SH-SY5Y (cell line): Measurements from ENCODE around the gene ERFL.

ENCODE experiments used
- GATA2 ChIP-seq: IDR thresholded peaks from 2 replicates; pipeline ENCODE4 v1.6.1; 2011; ENCODE audit warnings: mild to moderate bottlenecking, low read depth, low read length
- GATA3 ChIP-seq: IDR thresholded peaks from 2 replicates; pipeline ENCODE4 v1.6.1; 2011; ENCODE audit warnings: low read depth, mild to moderate bottlenecking, low read length, moderate library complexity

The ERFL gene

DNA sequence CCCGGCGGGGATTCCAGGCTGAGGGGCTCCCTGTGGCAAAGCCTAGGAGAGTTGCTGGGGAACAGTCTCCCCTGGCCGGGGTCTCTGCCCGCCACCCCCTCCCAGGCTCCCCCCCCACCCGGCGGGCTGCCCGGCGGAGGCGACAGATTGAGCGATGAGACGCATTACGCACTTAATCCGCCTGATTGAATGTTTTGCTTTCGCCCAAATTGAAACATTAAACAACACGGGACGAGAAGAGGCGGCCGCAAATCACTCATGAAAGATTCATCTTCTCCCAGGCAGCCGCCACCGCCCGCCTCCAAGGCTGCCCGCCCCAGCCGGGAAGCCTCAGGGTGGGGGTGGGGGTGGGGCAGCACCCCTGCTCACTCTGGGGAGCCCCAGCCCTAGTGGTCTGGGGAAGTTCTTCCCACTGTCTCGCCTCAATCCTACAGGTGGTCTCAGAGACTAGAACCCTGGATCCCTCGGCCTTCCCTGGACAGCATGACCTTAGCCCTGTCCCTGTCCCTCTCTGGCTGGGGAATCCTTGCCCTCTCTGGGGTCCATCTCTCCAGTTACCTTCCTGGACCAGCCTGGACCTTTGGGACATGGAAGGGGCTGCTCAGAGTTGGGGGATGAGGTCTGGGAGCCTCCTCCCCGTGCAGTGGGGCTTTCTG is 7.6 kb upstream of the ERFL start:
- no peak for TF ChIP-seq GATA3
- TF ChIP-seq GATA2: no peak

DNA sequence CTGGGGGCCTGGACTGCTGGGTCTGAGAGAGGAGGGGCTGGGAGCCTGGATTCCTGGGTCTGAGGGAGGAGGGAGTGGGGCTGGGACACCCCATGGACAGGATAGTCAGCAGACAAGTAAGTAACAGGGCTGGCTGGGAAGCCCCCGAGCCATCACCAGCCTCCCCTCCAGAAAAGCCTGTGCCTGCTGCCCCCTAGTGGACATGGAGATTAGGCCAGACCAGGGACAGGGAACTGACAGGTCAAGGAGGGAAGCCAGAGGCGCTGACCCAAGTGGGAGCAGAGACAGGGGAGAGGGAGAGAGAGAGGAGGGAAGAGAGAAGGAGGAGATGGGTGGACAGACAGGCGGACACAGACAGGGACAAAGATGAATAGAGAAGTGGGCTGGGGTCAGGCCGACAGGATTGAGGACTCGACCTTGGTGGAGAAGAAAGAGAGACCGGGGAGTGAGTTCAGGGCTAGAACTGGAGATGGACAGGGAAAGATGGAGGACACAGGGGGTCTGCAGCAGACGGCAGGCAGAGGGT is 6.7 kb upstream of the ERFL start:
- TF ChIP-seq GATA3: no peak
- no peak for TF ChIP-seq GATA2

DNA sequence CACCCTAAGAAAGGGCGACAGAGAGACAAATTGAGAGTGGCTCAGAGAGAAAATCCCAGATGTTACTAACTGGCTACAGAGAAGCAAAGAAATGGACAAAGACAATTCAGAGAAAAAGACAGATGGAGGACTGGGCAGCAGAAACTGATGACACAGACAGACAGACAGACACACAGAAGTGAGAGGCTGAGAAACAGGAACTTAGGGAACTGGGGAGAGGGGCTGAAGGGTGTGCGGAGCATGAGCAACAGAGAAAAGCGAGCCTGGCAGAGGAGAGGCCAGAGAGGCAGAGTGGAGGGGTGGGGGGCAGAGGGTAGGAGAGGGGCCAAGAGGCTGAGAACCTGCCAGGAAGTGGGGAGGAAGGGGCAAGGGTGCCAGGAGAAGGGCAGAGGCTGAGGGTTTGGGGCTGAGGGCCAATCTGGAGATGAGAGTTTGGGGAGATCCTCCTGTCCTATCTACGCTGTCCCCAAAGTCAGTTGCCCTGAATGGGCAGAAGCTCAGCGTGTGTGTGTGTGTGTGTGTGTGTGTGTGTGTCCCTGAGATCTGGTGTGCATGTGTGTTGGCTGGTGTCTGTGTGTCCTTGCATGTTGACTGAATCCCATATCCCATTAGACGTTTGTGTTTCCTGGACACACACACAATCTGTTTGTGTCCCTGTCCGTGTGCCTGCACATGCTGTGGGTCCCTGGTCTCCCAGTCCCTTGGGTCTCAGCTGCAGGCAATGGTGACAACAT is 5.6 kb upstream of the ERFL start:
- TF ChIP-seq GATA3 (no peak), GATA2 (no peak)

DNA sequence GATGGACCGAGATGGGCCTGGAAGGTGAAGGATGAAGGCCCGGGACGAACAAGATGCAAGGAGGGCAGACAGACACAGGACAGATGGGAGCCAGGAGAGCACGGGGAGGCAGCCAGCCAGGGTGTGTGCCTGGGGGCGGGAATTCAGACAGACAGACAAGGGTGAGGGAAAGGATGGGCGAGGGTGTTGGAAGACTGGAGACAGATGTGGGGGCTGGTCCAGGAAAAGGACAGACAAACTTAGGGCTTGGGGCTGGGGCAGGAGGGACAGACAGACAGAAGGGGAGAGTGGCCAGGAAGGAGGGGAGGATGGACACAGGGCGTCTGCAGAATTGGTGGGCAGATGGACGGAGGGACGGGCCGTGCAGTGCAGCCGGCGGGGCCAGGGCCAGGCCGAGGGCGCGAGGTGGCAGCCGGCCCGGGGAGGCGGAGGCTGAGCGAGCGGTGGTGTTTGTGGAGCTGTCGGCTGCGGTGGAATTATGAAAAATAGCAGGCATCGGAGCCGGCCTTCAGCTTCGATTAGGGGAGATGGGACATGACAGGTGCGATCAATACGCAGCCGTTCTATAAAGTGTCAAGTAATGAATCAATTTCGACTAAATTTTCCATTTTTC is 4.6 kb upstream of the ERFL start:
- TF ChIP-seq GATA3 (no peak), GATA2 (no peak)

DNA sequence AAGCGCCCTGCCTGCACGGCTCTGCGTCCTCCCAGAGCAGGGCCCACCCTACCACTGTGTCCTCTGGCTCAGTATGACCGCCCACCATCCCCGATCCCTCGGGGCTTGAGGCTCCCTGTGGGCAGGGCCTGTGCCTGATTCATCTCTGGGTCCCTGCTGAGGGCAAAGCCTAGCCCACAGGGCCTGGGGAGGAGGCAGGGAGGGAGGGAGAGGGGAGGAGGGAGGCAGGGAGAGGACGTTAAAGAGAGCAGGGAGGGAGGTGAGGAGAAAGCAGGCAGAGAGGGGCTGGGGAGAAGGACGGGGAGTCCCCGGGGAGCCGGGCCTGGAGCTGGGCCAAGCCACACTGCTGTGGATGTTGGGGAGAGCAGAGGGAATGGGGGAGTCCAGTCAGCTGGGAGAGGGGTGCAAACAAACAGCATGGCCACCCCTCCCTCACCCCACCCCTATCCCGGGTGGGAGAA is 4.0 kb upstream of the ERFL start:
- TF ChIP-seq GATA3 (no peak), GATA2 (no peak)

DNA sequence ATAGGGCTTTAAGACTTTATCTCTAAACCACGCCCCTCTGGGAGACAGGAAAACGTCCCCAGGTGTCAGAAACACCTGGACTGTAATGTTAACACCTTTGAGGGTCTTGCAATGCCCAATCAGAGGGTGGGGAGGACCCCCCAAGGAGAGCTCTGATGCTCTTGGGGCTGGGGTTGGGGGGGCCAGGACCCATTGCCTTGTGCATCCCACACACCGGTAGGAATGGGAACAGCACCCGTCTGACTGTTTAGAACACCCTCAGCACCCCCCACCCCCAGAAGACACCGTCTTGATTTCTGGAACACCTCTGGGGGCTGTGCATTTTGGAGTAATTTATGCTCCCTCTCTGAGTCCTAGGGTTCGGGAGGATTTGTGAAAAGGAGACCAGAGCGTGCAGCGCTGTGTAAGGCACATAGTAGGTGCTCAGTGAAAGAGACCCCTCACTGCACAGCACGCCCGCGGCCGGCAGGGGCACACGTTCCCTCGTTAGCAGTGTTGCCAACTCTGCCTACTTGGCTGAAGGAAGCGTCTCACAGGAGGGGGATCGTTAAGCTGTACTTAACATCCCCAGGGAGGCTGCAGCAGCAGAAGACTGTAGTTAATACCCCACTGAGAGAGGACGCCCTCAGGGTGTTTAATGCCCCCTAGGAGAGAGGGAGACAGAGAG is 2.8 kb upstream of the ERFL start:
- TF ChIP-seq GATA3: no peak
- no peak for TF ChIP-seq GATA2

DNA sequence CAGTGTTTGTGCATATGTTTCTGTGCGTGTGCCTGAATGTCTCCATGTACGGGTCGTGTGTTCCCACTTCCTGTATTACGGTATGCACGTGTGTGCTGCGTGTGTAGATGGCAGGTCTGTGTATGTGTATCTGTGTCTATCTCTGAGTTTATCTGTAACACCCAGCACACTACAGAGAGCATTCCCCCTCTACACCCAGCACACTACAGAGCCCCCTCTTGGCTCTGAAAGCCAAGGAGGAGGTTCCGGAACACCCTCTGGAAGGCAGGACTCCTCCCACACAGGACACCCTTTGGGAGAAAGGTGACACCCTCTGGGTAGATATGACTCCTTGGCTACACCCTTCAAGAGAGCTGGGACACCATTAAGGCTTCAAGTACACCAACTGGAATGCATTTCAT is 2.1 kb upstream of the ERFL start:
- TF ChIP-seq GATA2 (no peak), GATA3 (no peak)

DNA sequence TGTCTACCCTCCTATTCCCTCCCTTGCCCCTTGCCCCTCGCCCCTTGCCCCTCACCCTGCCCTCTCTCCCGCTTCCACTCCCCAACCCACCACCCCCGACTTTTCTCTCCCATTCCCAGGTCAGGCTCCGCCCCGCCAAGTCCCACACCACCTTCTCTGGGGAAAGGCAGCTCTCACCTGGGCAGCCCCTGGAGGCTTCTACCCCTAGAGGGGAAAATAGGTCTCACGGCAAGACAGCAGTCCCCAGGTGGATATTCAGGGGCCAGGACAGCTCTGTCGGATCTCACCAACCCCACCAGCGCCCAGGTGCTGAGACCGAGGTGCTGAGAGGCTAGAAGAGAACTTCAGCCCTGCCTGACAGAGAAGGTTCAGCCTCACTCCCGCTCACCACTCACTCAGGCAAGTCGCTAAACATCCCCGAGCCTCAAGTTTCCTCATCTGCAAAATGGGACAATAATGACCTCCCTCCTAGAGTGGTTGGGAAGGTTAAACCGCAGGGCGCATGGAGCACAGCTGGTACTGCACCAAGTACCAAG is 1.4 kb upstream of the ERFL start:
- TF ChIP-seq GATA3: no peak
- no peak for TF ChIP-seq GATA2

DNA sequence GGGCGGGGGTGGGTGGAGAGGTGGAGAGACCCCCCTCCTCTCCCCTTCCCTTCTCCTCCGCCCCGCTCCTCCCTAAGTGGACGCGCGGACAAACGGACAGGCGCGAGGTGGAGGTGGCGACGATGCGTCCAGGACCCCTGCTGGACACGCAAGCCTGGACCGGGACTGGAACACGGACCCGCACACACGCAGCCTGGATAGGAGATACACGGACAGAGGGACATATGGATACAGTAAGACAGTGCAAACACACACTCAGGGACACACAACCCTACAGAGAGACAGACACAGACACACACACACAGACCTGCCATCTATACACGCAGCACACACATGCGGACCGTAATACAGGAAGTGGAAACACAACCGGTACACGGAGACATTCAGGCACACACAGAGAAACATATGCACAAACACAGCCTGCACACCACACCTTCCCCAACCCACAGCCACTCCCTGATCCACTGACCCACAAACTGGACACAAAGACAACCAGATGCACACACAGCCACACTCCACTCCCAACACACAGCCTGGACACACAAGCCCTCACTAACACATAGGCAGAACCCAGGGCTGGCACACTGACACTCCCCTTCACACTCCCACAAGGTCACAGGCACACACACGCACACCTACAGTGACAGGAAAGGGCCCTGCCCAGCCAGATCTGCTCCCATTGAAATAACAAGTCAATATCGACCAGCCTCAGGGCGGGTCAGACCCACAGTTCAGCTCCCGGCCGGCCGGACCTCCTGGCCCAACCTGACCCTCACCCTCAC is 696 bp upstream of the ERFL start:
- no peak for TF ChIP-seq GATA3
- no peak for TF ChIP-seq GATA2

DNA sequence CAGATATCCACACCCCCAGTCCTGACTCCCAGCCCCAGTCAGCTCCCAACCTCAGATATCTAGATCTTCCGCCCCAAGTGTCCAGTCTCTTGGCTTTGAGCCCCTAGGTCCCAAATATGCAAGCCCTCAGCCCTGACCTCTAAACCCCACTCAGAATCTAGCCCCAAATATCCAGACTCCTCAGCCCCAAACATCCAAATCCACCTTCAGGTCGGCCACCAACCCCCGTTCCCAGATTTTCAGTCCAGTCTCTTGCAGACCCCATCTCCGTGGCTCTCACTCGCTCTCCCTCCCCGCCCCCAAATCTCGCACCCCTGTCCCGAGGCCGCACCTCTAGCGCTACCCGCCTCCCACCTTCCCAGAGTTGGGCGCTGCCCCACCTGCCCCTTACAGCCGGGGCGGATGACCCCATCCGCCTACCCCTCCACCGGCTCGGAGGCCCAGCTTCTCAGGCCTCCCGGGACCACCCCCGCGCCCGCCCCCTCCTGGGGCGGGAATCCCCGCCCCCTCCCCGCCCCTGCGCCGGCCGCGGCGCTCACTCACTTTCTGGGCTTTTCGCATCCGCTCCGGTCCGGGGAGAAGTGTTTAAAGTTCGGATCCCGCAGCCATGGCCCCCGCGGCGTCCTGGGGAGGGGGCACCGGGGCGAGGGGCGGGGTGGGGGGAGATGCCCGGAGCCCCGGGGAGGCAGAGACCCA is 604 bp downstream of the ERFL start:
- TF ChIP-seq GATA3 (no peak), GATA2 (no peak)

DNA sequence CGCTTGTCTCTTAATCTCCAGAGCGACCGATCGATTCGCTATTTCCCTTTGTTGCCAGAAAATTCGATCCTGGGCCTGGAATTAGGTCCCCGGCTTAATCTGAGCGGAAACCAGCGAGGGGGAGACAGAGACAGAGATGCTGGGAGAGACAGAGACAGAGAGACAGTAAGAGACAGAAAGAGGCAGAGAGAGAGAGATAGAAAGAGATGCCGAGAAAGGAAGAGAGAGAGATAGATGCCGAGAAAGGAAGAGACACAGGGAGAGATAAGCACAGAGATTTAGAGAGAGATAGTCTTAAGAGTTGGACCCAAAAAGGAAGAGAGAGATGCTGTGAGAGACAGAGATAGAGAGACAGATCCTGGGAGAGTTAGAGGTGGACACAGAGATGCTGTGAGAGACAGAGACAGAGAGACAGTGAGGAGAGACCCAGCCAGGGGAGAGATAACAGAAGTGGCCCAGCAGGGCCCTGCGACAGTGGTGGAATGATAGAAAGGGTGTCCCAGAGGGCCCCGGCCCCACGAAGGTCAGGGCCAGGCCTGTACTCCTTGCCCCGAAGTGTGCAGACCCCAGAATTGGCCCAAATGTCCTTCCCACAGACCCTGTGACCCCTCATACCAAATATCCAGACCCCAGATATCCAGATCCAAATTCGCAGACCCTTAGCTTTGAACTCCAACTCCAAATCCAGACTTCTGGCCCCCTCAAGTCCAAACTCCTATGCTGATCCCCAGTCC is 1.3 kb downstream of the ERFL start:
- TF ChIP-seq GATA3 (no peak), GATA2 (no peak; the same call in 1 of the 2 replicates)

DNA sequence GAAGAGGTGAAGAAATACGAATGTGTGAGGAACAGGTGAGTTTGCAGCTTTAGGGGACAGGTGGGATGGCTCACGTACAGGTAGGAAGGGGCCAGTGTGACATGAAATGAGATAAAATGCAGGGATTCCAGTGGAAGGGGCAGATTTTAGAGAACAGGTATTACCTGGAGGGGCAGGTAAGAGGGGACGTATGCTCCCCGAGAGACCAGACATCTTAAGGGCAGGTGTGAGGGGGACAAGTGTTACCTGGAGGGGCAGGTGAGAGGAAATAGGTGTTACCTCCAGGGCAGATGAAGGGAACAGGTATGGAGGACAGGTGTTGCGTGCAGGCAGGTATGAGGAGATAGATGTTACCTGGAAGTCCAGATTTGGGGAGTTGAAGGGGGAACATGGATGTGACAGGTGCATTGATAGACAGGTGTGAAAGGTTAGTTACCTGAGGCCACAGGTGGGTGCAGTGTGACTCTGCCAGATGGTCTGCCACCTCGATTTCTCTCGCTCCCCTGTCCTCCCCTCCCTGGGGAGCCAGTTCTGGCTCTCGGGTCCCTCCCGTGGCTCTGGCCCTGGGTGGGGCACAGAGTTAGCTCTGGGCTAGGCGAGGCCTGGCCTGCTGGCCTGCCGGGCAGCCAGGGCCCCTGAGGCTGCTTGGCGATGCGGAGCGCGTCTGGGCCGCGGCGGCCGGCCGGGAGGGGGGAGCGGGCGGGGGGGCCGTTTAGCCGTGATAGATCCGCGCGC is 2.1 kb downstream of the ERFL start:
- TF ChIP-seq GATA2: no peak
- no peak for TF ChIP-seq GATA3
